Measurements from ENCODE around the gene FLYWCH1.

Gene FLYWCH1

DNA sequence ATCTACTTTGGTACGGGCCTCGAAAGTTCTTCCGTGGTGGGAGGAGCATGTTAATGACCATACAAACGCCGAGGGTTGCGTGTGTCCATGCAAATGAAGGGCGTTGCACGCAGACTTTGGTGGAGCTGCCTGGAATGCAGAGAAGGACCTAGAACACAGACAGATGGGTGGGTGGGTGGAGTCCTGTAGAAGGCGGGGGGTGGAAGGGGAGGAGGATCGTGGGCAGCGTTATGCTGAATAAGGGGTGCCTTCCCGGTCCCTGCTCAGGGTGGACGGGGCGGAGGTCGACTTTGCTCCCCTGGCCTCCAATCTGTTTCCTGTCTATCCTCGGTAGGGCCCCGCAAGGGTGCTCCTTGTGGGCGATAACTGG, 56.6 kb downstream of the FLYWCH1 start:
- DNase-seq (ENCODE audit: low read depth, low spot score) = no peak

DNA sequence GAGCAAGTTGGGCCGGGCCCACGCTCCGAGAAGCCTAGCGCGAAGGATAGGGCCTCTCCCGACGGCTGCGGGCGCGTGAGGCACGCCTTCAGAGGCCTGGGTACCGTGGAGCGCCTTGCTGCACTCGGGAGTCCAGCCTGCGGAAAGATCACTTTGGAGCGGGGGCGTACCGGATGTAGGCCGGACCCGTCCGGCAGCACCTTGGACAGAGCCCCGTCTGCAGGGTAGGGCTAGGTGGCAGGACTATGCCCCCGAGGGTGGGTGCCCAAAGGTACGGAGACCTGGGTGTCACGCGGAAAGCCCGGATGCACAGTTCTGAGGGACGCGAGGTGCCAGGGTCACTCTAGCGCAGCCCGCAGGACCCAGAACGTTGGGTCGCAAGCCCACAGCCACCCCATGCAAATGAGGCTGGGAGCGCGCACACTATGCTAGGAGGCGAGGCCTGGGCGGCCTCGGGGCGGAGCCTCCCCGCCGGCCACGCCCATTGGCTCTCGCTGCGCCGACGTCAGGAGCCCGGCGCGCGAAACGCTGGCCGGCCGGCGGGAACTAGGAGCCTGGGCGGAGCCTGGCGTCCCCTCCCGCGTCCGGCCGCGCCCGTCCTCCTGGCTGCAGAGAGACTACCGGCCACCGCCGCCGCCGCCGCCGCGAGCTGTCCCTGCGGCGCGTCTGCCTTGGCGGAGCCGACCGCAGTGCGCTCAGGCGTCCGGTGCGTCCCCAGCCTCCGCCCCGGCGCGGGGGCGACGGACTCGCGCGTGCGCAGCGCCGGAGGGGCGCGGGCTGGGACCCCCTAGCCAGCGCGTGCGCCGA, 57.2 kb downstream of the FLYWCH1 start, which contains the start of gene PAQR4:
PAQR4 (plus strand) TSS at position 611 of the 807 bp plus-strand sequence. CDS start 327 bp downstream, outside the sequence.
- peak; percentile 40 for DNase-seq (ENCODE audit: low read depth, low spot score)

DNA sequence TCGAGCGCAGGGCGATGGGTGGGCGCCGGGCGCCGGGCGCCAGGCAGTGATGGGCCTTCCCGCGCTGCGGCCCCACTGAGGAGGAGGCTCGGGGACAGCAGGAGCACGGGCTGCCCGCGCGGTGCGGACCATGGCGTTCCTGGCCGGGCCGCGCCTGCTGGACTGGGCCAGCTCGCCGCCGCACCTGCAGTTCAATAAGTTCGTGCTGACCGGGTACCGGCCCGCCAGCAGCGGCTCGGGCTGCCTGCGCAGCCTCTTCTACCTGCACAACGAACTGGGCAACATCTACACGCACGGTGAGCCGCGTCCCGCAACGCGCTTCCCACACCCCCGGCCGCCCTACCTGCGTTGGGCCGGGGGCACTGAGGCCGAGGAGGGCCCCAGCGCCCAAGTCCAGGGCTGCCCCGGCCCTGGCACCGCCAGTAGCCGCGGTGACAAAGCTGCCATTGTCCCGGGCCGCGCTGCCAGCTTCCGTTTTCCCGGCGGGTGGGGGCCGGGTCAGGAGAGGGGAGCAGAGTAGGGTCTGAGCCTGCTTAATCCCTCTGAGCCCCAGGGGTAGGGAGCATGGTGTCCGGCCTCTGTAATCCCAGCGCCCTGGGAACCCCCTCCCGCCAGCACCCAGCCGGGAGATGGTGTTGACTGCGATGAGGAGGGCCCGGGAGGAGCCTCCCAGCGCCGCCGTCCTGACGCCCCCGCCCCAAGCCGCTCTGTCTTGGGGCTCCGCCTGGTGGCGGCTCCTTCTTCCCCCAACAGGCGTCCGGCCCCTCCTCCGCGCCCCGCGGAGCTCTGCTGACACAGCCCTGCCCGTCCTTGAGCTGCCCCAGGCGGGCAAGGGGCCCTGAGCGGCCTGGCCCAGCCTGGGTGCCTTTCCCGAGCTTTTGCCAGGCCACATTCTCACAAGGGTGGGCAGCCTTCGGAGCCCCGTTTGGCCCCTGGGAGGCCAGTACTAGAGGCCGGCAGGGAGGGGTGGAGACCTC, 58.1 kb downstream of the FLYWCH1 start:
- no peak for DNase-seq (ENCODE audit: low read depth, low spot score)

DNA sequence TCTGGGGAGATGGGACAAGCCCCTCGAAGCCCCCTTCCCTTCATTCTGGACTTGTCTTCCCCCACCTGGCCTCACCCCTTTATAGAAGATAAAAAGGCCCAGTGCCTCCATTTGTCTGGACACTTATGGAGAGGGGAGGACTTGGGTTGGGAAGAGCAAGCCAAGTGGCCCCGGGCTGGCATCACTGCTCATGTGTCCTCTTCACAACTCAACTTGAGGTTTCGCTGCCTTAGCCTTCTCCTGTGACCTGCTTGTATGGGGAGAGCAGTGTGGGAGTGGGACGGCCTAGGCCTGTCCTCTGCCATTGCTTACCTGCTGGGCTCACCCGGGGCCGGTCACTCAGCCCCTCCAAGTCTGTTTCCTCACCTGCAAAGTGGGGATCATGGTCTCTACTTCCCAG, 58.8 kb downstream of the FLYWCH1 start:
- DNase-seq (ENCODE audit: low read depth, low spot score) = no peak

DNA sequence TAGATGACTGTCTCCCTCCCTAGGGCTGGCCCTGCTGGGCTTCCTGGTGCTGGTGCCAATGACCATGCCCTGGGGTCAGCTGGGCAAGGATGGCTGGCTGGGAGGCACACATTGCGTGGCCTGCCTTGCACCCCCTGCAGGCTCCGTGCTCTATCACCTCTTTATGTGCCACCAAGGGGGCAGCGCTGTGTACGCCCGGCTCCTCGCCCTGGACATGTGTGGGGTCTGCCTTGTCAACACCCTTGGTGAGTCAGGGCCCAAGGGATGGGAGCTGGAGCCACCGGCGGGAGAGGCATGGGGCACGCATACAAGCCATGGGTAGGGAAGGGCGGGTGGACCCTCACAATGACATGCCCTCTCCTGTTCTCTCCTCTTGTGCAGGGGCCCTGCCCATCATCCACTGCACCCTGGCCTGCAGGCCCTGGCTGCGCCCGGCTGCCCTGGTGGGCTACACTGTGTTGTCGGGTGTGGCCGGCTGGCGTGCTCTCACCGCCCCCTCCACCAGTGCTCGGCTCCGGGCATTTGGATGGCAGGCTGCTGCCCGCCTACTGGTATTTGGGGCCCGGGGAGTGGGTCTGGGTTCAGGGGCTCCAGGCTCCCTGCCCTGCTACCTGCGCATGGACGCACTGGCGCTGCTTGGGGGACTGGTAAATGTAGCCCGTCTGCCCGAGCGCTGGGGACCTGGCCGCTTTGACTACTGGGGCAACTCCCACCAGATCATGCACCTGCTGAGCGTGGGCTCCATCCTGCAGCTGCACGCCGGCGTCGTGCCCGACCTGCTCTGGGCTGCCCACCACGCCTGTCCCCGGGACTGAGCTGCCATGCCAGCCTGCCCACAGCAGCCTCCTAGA, 59.6 kb downstream of the FLYWCH1 start:
- no peak for DNase-seq (ENCODE audit: low read depth, low spot score)

DNA sequence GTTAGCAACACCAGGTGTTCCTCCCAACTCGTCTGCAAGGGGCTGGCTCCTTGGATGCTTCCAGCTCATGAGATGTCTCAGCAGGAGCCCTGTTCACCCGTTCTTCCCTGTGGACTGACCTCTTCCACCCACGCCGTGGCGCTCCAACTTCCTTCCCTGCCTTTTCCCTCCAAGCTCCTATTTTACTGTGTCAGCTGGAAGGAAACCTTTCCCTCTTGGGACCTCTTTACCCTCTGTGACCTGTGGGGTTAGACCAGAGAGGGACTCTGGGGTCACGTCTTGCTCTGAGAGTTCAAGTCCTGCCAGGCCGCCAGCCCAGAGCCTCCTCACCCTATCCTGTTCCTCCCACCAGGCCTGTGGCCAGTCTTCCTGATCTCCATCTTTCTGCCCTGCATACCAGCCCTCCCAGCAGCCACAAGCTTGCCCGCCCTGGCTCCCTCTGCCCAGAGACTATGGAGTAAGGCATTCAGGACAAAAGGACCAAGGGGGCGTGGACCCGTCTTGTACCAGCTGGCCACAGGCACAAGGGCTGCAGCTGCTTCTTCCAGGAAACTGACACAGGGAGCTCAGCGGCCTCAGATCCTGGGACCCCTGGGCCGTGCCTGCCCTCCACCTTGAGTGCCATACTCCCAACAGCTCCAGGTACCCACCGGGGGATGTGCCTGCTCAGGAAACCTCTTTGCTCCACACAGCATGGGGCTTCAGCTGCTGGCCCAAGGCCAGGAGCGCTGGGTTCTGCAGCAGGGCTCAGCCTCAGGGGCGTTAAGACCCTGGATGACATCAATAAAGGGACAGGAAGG, 60.5 kb downstream of the FLYWCH1 start:
- DNase-seq (ENCODE audit: low read depth, low spot score) = no peak

DNA sequence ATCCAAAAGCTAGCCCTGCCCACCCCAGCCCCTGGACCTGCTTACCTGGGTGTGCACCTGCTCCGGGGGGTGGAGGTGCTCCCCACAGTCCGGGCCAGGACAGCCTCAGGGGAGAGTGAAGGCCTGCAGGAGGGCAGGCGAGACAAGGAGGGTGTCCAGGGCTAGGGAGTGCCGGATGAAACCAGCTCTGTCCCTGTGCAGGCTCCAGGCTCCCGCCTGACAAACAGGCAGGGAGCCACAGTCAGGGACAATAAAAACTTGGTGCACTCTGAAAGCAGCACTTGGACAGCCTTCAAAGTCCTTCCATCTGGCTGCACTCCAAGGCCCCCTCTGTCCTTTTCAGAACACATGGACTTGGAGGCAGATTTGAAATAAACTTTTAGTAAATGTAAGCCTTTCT, 61.4 kb downstream of the FLYWCH1 start:
- DNase-seq (ENCODE audit: low read depth, low spot score) = no peak

DNA sequence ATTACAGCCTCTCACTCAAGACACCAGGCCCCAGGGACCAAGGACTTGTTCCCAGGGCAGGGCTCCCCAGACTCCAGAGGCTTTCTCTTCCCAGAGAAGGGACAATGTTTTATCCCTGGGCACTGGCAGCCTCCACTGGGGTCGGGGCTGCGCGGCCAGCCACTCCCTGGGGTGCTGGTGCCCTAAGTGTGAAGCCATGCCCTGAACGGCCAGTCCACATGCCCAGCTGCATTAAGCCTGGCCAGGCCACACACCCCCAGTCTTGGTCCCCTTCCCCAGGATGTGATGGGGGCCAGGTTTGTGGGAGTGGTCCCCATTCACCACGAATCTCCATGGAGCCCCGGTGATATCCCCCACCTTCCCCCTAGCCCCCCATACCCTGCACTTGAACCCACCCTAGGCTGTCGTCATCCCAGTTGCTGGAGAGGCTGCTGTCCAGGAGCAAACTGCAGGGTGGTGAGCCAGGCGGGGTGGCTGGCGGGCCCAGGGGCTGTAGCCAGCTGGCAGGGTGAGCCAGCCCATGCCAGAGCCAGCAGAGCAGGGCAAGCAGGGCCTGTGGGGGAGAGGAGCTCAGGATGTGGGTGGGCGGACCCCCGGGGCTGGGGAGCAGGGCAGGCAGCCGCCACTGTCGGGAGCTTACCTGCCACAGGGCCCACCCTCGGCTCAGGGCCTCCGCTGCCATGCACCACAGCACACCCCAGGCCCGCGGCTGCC, 62.0 kb downstream of the FLYWCH1 start:
- DNase-seq (ENCODE audit: low read depth, low spot score) = no peak

DNA sequence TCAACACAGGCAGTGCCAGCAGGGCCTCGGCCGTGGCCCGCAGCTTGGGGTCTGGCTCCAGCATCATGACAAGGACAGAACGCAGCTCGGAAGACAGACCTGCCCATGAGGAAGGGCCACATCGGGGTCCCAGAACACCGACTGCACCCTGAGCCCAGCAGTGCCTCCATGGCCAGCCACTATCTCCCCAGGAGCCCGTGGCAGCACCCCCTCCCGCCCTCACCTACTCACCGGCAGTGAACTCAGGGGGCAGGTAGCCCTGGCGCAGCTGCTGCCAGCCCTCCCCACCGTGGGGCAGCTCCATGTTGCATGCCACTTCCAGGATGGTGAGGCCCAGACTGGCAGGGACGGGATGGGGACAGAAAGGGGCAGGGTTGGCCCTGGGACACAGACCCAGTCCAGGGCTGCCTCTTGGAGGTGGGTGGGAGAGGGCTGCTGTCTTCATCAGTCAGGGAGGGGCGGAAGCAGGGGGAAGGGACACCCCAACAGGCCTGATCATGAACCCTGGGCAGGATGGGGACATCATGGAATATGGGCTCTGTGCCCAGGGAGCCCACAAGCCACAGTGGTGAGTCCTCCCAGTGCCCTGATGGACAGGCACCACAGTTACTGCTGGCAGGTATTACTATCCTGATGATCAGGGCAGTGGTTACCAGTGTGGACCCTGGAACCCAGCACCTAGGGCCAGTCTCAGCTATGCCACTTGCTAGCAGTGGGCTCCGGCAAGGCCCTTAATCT, 62.8 kb downstream of the FLYWCH1 start:
- no peak for DNase-seq (ENCODE audit: low read depth, low spot score)

DNA sequence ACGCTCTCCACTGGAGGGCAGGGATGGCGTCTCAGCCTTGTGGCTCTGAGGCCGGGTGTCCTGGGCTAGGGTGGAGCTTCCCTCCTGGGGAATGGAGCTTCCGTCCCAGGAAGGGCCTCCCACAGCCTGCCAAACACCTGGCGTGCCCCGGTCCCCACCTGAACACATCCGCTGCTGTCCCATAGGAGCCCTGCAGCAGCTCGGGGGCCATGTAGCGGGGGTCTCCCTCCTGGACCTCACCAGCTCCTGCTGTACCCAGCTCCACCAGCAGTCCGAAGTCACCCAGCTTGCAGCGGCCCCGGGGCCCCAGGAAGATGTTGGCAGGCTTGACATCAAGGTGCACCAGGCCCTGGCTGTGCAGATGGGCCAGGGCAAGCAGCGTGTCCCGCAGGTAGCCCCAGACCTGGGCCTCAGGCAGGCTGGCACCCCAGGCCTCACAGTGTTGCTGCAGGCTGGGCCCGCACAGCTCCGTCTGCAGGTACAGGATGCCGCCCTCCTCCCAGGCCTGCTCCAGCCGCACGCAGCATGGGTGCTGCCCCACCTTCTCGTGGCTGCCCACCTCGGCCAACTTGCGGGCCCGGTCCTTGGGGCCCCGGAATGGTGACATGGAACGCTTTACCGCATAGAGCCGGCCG, 63.5 kb downstream of the FLYWCH1 start:
- no peak for DNase-seq (ENCODE audit: low read depth, low spot score)

DNA sequence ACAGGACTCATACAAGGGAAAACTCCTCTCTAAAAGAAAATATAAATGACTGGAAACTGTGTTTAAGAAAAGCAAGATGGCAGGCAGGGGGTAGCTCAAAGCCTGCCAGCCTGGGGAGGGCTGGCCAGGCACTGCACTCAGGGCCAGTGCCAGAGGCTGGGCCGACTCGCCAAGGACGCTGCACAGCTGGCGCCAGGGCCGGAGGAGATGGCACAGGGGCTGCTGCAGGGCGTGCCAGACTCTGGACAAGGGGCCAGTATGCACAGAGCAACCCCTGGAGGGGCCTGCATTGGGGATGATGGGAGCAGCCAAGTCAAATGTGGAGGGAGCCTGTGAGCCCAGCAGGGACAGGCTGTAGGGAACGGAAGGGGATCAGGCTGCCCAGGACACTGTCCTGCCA, 64.5 kb downstream of the FLYWCH1 start:
- no peak for DNase-seq (ENCODE audit: low read depth, low spot score)

DNA sequence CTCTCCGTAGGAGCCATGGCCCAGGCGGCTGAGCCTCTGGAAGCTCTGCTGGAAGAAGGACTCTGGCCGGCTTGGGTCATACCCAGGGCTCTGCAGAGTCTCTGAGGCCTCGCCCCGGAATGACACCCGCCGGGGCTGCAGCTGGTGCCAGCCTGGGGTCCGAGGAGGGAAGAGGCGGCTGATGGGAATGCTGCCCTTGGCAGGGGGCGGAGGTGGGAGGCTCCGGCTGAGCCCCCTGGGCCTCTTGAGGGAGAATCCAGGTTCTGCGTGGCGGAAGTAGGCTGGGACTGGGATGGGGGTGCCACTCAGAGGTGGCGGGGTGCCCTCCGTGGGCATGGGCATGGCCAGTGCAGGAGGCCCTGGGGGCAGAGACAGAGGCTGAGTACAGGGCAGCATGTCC, 64.9 kb downstream of the FLYWCH1 start:
- no peak for DNase-seq (ENCODE audit: low read depth, low spot score)

DNA sequence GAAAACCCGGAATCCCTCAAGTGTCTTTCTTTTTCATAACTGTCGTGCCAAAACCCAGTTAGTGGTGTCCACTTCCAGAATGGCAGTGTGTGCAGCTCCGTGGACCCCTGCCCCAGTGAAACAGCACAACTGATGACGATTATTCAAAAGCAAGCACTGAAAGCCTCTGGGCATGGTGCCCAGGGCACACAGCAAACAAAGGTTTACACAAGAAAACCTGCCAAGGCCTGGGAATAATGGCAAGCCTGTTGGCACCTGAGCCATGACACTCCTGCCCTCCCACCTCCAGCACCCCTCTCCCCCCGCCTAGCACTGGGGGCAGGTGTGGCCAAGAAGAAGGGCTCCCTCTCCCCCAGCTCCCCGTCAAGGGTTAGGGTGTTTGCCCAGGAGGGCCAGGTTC, 65.7 kb downstream of the FLYWCH1 start:
- DNase-seq (ENCODE audit: low read depth, low spot score) = no peak

DNA sequence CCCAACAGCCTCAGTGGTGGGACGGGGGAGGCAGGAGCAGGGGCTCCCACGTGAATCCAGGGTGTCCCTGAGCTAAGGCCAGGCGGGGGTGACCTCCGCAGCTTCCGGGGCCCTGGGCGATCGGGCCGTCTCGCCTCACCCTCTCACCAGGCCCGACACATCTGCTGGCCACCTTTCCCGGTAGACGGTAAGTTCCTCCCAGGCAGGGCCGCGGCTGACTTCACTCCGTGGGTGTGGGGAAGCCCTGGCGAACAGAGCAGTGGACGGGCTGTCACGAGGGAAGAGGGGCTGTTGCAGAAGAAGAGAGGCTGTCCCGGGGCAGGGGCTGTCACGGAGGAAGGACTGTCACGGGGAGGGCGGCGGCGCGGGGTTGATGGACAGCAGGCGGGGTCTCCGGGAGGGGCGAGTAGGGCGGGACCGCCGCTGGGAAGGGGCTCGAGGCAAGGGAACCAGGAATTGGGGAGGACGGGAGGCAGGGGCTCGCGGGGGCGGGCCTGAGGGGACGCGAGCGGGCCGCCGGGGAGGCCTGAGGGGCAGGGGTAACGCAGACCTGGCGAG, 68.0 kb downstream of the FLYWCH1 start:
- no peak for DNase-seq (ENCODE audit: low read depth, low spot score)

DNA sequence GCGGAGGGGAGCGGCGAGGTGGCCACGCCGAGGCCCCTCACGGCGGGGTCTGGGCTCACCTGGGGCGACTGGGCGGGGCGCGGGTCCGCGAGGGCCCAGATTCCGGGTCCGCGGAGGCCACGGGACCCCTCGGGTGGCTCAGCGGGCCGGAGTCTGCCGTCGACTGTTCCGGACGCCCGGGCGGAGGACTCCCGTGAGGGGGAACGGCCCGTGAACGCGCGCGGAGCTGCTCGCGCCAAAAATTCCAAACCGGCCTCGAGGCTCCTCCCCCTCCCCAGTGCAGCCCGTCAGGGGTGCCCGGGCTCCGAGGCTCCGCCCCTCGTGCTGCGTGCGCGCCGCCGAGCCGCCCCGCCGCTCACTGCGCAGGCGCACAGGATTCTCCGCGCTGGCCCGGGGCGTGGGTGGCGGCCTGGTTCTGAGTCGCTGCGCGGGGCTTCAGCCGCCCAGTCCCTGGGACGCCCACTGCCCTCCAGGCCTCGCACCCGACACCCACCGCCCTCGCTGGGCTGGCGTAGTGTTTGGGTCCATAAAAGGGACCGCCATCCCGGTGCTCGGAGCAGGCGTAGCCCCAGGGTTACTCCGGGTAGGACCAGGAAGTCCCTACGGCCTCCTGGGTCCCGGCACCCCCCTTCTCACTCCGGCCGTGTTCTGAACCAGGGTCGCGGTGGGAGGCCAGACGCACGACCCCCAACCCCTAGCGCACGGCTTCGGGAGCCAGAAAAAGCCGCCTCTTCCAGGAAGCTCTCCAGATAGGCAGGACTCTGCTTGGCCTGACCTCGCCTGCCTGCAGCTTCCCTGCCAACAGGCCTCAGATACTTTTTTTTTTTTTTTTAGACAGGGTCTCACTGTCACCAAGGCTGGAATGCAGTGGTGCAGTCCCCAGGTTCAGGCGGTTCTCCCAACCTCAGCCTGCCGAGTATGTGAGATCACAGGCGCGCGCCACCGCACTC, 68.8 kb downstream of the FLYWCH1 start, which contains the start of gene PKMYT1:
PKMYT1 (minus strand) TSS at position 220 of the 950 bp plus-strand sequence. CDS start 789 bp downstream, outside the sequence.
- DNase-seq (ENCODE audit: low read depth, low spot score) = peak; percentile 52

DNA sequence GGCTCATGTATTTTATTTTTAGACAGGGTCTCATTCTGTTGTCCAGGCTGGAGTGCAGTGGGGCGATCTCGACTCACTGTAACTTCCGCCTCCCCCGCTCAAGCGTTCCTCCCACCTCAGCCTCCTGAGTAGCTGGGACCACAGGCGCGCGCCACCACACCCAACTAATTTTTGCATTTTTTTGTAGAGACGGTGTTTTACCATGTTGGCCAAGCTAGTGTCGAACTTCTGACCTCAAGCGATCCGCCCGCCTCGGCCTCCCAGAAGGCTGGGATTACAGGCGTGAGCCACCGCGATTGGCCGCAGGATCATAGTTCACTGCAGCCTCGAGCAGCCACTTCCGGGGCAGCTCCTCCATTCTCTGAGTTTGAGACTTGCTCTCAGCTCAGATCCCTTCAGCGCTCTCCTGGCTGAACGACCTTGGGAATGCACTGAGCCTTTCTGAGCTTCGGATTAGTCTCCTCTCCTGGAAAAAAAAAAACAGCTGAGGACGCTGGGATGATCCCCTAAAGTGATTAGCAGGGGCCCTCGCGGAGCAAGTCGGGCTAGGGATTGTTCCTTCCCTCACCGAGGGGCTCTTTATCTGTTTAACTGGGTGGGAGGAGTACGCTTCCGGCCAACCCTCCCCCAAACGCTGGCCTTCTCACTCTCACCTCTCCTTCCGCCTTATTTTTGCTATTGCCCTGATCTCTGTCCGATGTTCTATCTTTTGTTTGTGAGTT, 69.6 kb downstream of the FLYWCH1 start:
- DNase-seq (ENCODE audit: low read depth, low spot score) = no peak

DNA sequence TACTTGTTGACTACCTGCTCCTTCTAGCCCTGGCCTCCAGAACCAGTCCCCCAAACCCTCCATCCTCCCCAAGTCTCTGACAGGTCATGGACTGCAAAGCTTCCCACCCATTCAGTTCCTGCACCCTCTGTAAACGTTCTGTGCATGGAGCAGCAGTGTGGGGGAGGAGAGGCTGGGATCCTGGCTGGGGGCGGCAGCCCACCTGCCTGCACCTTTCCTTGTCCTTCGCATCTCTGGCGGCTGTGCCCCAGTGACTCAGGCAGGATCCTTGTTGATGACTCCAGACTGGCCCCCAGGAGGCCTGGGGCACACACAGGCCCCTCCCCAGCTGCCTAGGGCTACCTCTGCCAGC, 70.1 kb downstream of the FLYWCH1 start:
- no peak for DNase-seq (ENCODE audit: low read depth, low spot score)
